ENCODE measurements around the gene LDB2. TPM values are rescaled to one million over a fixed set of nuclear protein-coding genes. Genes with fewer than 3 reads are reported as not detected.
A peak's percentile ranks its signal among the peaks of the same experiment; 100 is the strongest.

LDB2 gene
- total RNA-seq, 1 donor from 2014 or later, result 360 TPM

GRCh38 chr4:16691450-16691849, 207.0 kb downstream of the LDB2 start:
- no peak for DNase-seq (ENCODE audit: low read depth in 2 of 2)

- no peak for DNase-seq (ENCODE audit: low read depth in 2 of 2)
Measured at GRCh38 chr4:16687845-16688244, 210.6 kb downstream of the LDB2 start.

GRCh38 chr4:16687011-16687410, 211.4 kb downstream of the LDB2 start:
- DNase-seq (ENCODE audit: low read depth in 2 of 2), result no peak

GRCh38 chr4:16686195-16686594, 212.2 kb downstream of the LDB2 start:
- DNase-seq (ENCODE audit: low read depth in 2 of 2), result peak in 1 of 2 donors; percentile 65

- DNase-seq (ENCODE audit: low read depth in 2 of 2), result peak in 1 of 2 donors; percentile 10
Measured at GRCh38 chr4:16685536-16685935, 212.9 kb downstream of the LDB2 start.

GRCh38 chr4:16684935-16685334, 213.5 kb downstream of the LDB2 start:
- DNase-seq (ENCODE audit: low read depth in 2 of 2), result no peak

- DNase-seq (ENCODE audit: low read depth in 2 of 2), result peak; percentile 75 to 92
Measured at GRCh38 chr4:16684097-16684496, 214.3 kb downstream of the LDB2 start.

GRCh38 chr4:16682975-16683374, 215.5 kb downstream of the LDB2 start:
- DNase-seq (ENCODE audit: low read depth in 2 of 2), result no peak

GRCh38 chr4:16677001-16677944, 221.2 kb downstream of the LDB2 start:
- DNase-seq (ENCODE audit: low read depth in 2 of 2), result no peak

- DNase-seq (ENCODE audit: low read depth in 2 of 2), result no peak
Measured at GRCh38 chr4:16676230-16676770, 222.1 kb downstream of the LDB2 start.

- no peak for DNase-seq (ENCODE audit: low read depth in 2 of 2)
Measured at GRCh38 chr4:16674082-16674481, 224.4 kb downstream of the LDB2 start.

- no peak for DNase-seq (ENCODE audit: low read depth in 2 of 2)
Measured at GRCh38 chr4:16672421-16672820, 226.0 kb downstream of the LDB2 start.

- DNase-seq (ENCODE audit: low read depth in 2 of 2), result no peak
Measured at GRCh38 chr4:16671741-16672140, 226.7 kb downstream of the LDB2 start.

GRCh38 chr4:16670727-16671126, 227.7 kb downstream of the LDB2 start:
- DNase-seq (ENCODE audit: low read depth in 2 of 2), result no peak

GRCh38 chr4:16669036-16669435, 229.4 kb downstream of the LDB2 start:
- DNase-seq (ENCODE audit: low read depth in 2 of 2), result no peak

GRCh38 chr4:16668488-16668887, 230.0 kb downstream of the LDB2 start:
- DNase-seq (ENCODE audit: low read depth in 2 of 2), result no peak

- no peak for DNase-seq (ENCODE audit: low read depth in 2 of 2)
Measured at GRCh38 chr4:16667464-16667863, 231.0 kb downstream of the LDB2 start.

- no peak for DNase-seq (ENCODE audit: low read depth in 2 of 2)
Measured at GRCh38 chr4:16665942-16666551, 232.4 kb downstream of the LDB2 start.

GRCh38 chr4:16663732-16664131, 234.7 kb downstream of the LDB2 start:
- no peak for DNase-seq (ENCODE audit: low read depth in 2 of 2)

- DNase-seq (ENCODE audit: low read depth in 2 of 2), result no peak
Measured at GRCh38 chr4:16663307-16663706, 235.1 kb downstream of the LDB2 start.

GRCh38 chr4:16661813-16662212, 236.6 kb downstream of the LDB2 start:
- no peak for DNase-seq (ENCODE audit: low read depth in 2 of 2)

GRCh38 chr4:16660656-16661055, 237.8 kb downstream of the LDB2 start:
- no peak for DNase-seq (ENCODE audit: low read depth in 2 of 2)

- no peak for DNase-seq (ENCODE audit: low read depth in 2 of 2)
Measured at GRCh38 chr4:16659694-16660093, 238.8 kb downstream of the LDB2 start.
